AG04449 (cell line): ENCODE data around the gene KDM6B.

ENCODE experiments used
- CTCF ChIA-PET: fragments of 350-600 bp; formaldehyde crosslinking; extraction: SDS; loops from one replicate; lab custom pipeline; 2021; ENCODE audit warnings: antibody characterized with exemption; lab: Yijun Ruan, JAX
- POLR2A ChIA-PET: fragments of 400-600, 350-600 bp; formaldehyde crosslinking; extraction: SDS; loops from one replicate; lab custom pipeline; 2020; ENCODE audit warnings: antibody characterized with exemption, inconsistent platforms; lab: Yijun Ruan, JAX
- DNase-seq: peaks from one replicate; pipeline ENCODE4 v3.0.0-alpha.2; 2010; ENCODE audit warnings: low read depth, low spot score
- H3K4me3 ChIP-seq: 2 replicates; pipeline ENCODE4 v1.5.1; 2011; ENCODE audit warnings: low read depth, mild to moderate bottlenecking, control low read depth, low read length
- TF ChIP-seq, protein P1 (sequence below): IDR thresholded peaks from one replicate; pipeline ENCODE4 v1.5.1; 2011; ENCODE audit warnings: mild to moderate bottlenecking, moderate library complexity, low read length, control low read depth, inconsistent platforms; ENCODE audit not compliant: insufficient read depth; ENCODE audit errors: missing control alignments

The KDM6B gene

DNA sequence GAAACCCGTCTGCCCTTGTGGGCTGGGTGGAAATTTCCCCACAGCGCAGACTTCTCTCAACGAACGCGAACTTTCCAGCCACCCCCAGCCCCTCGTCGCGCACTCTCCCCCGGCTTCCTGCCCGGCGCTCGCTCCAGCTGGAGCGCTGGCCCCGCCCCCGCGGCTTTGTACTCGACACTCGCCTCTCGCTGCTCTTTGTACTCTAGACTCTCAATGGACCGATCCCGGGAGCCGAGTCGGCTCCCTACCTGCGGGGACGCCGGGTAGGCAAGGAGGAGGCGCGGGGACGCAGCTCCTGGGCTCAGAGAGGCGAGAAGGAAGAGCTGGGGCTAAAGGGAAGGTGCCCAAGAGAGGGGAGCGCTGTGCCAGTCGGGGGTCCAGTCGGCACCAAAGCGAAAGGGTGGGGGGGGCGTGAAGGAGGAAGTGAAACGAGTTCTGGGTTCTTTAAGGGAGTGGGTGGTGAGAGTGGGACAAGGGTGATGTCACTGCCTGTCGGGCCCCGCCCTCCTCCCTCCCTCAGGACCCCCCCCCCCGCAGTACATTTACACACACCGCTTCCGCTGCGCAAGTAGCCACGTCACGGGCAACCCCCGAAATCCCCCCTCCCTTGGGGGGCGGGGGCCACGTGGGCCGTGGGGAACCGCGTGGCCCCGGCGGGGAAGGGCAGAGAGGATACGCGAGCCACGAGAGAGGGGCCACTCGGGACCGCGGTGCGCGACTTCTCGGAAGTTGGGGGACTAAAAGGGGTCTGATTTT, 9.7 kb downstream of the KDM6B start:
- H3K4me3 ChIP-seq, result peak overlapping the region; percentile 73
- POLR2A ChIA-PET, result interaction anchor here (0.8 to 4.9 kb wide), 3 partner anchors 8 to 96 kb away, joined by 3 to 48 read pairs (median 18); partner anchors contain the start of genes CYB5D1 and NAA38
- DNase-seq, result no peak
- TF ChIP-seq, protein P1, sequence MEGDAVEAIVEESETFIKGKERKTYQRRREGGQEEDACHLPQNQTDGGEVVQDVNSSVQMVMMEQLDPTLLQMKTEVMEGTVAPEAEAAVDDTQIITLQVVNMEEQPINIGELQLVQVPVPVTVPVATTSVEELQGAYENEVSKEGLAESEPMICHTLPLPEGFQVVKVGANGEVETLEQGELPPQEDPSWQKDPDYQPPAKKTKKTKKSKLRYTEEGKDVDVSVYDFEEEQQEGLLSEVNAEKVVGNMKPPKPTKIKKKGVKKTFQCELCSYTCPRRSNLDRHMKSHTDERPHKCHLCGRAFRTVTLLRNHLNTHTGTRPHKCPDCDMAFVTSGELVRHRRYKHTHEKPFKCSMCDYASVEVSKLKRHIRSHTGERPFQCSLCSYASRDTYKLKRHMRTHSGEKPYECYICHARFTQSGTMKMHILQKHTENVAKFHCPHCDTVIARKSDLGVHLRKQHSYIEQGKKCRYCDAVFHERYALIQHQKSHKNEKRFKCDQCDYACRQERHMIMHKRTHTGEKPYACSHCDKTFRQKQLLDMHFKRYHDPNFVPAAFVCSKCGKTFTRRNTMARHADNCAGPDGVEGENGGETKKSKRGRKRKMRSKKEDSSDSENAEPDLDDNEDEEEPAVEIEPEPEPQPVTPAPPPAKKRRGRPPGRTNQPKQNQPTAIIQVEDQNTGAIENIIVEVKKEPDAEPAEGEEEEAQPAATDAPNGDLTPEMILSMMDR, result no peak
- CTCF ChIA-PET, result interaction anchor here (1.1 to 7.0 kb wide), 5 partner anchors 9 to 146 kb away, joined by 3 to 36 read pairs (median 5); partner anchors contain the start of gene NAA38

- ChIA-PET POLR2A (interaction anchor here (0.8 to 4.9 kb wide), 5 partner anchors 9 to 78 kb away, joined by 3 to 48 read pairs (median 3); partner anchors contain the start of genes CYB5D1 and NAA38), CTCF (interaction anchor here (1.0 to 7.0 kb wide), 15 partner anchors 9 to 315 kb away, joined by 3 to 36 read pairs (median 6); partner anchors contain the start of genes KDM6B and NAA38)
- H3K4me3 ChIP-seq, result peak overlapping the region; percentile 73
- no peak for DNase-seq
- TF ChIP-seq, protein P1, result no peak
Measured at GRCh38 chr17:7844292-7845154, 10.5 kb downstream of the KDM6B start.

GRCh38 chr17:7845359-7846062, 11.5 kb downstream of the KDM6B start:
- TF ChIP-seq, protein P1, result no peak
- ChIA-PET CTCF (interaction anchor here (1.0 to 7.0 kb wide), 14 partner anchors 8 to 314 kb away, joined by 3 to 36 read pairs (median 6); partner anchors contain the start of genes KDM6B and NAA38), POLR2A (interaction anchor here (0.8 to 4.9 kb wide), 5 partner anchors 10 to 77 kb away, joined by 3 to 48 read pairs (median 3); partner anchors contain the start of genes CYB5D1 and NAA38)
- no peak for DNase-seq
- H3K4me3 ChIP-seq, result no peak overlapping the region

- no peak for DNase-seq
- TF ChIP-seq, protein P1, result no peak
- no peak overlapping the region for H3K4me3 ChIP-seq
- POLR2A ChIA-PET, result interaction anchor here (4.9 kb wide), 1 partner anchor 10 kb away, joined by 48 read pairs; the partner anchor contains the start of genes CYB5D1 and NAA38
- CTCF ChIA-PET, result interaction anchor here (1.0 to 7.0 kb wide), 8 partner anchors 11 to 103 kb away, joined by 3 to 36 read pairs (median 7); partner anchors contain the start of genes KDM6B and NAA38
Measured at GRCh38 chr17:7846063-7846735, 12.2 kb downstream of the KDM6B start.
